PC-3 (cell line): Measurements from ENCODE around the gene B4GALT2. TPM values are rescaled to one million over a fixed set of nuclear protein-coding genes. Genes with fewer than 3 reads are reported as not detected.

ENCODE experiments used
- ATAC-seq: fragments of 200-7000 bp; cut with Tn5 transposase; 2 replicates; pipeline ENCODE4 v1.9.1; 2020; ENCODE audit warnings: mild to moderate bottlenecking, moderate library complexity
- BruUV-seq: library from RNA; stranded (reverse); fragments of 400-500 nt; replicated peaks from 2 replicates; lab custom pipeline; 2021; lab: Mats Ljungman, UMichigan
- CTCF ChIA-PET: fragments of 300-600 bp; sonication (Branson Sonifier 250); formaldehyde crosslinking; loops from one replicate; lab custom pipeline; 2022; ENCODE audit warnings: antibody characterized with exemption; lab: Charles Lee
- POLR2A ChIA-PET: fragments of 300-600 bp; sonication (Branson Sonifier 250); formaldehyde crosslinking; loops from one replicate; lab custom pipeline; 2022; ENCODE audit warnings: antibody characterized with exemption; ENCODE audit not compliant: unreplicated experiment; lab: Charles Lee
- DNase-seq: peaks from one replicate; pipeline ENCODE4 v3.0.0-alpha.2; 2015
- H2AFZ ChIP-seq: fragments of 300-600 bp; sonication (generic); 2 replicates; pipeline ENCODE4 v1.6.0; 2016; ENCODE audit warnings: antibody characterized with exemption, low read length
- H3F3A ChIP-seq: fragments of 300-600 bp; sonication (generic); one replicate; pipeline ENCODE4 v1.6.0; 2017; ENCODE audit warnings: antibody characterized with exemption, low read length, control low read depth, mild to moderate bottlenecking; ENCODE audit not compliant: unreplicated experiment
- H3K27ac ChIP-seq: fragments of 300-600 bp; sonication (generic); 2 replicates; pipeline ENCODE4 v1.5.1; 2016; ENCODE audit warnings: mild to moderate bottlenecking, low read length
- H3K27me3 ChIP-seq: fragments of 300-600 bp; sonication (generic); 2 replicates; pipeline ENCODE4 v1.6.1; 2016; ENCODE audit warnings: low read length, mixed read lengths
- H3K36me3 ChIP-seq: fragments of 300-600 bp; sonication (generic); 2 replicates; pipeline ENCODE4 v1.6.1; 2016; ENCODE audit warnings: low read depth, mixed run types, low read length, mixed read lengths
- H3K4me1 ChIP-seq: fragments of 300-600 bp; sonication (generic); 2 replicates; pipeline ENCODE4 v1.5.1; 2016; ENCODE audit warnings: low read length; ENCODE audit not compliant: insufficient read depth
- H3K4me2 ChIP-seq: fragments of 300-600 bp; sonication (generic); 2 replicates; pipeline ENCODE4 v1.6.0; 2016; ENCODE audit warnings: low read length
- H3K4me3 ChIP-seq: fragments of 300-600 bp; sonication (generic); 2 replicates; pipeline ENCODE4 v1.5.1; 2016; ENCODE audit warnings: mild to moderate bottlenecking, low read length, mixed read lengths
- H3K79me2 ChIP-seq: fragments of 300-600 bp; sonication (generic); 2 replicates; pipeline ENCODE4 v1.6.1; 2017; ENCODE audit warnings: low read length, mixed read lengths
- H3K9ac ChIP-seq: fragments of 300-600 bp; sonication (generic); 2 replicates; pipeline ENCODE4 v1.6.0; 2016; ENCODE audit warnings: mild to moderate bottlenecking, low read length
- H3K9me2 ChIP-seq: fragments of 300-600 bp; sonication (generic); replicated peaks from 2 replicates; pipeline ENCODE4 v1.6.1; 2016; ENCODE audit warnings: mixed run types, low read length, mixed read lengths
- H3K9me3 ChIP-seq: fragments of 300-600 bp; sonication (generic); 2 replicates; pipeline ENCODE4 v1.6.1; 2016; ENCODE audit warnings: low read length, mixed read lengths
- H4K20me1 ChIP-seq: fragments of 300-600 bp; sonication (generic); 2 replicates; pipeline ENCODE4 v1.6.1; 2016; ENCODE audit warnings: low read length, mixed read lengths
- EZH2 ChIP-seq: fragments of 300-600 bp; sonication (generic); IDR thresholded peaks from one replicate; pipeline ENCODE4 v1.6.1; 2017; ENCODE audit warnings: antibody characterized with exemption, mild to moderate bottlenecking, low read length; ENCODE audit not compliant: unreplicated experiment
- EZH2phosphoT487 ChIP-seq: fragments of 300-600 bp; sonication (generic); IDR thresholded peaks from 2 replicates; pipeline ENCODE4 v1.6.1; 2018; ENCODE audit warnings: mild to moderate bottlenecking, antibody characterized with exemption, low read length, borderline replicate concordance
- intact Hi-C: fragments of 100-400 bp; cut with micrococcal nuclease; formaldehyde crosslinking; loops from 2 replicates; pipeline ENCODE4 v1.9.0; 2023
- total RNA-seq: library from RNA; depleted of rRNA; stranded (reverse); fragments of >200 nt; gene quantifications from 2 replicates; pipeline ENCODE4 v1.2.3, GENCODE V29; 2014
- TF ChIP-seq, protein P1 (sequence below): fragments of 300-600 bp; sonication (generic); conservative IDR thresholded peaks from 2 replicates; pipeline ENCODE4 v1.5.1; 2017; ENCODE audit warnings: antibody characterized with exemption, low read depth, mild to moderate bottlenecking, low read length

B4GALT2 gene
- total RNA-seq, 1 experiment from 2014 or later = 103 TPM

DNA sequence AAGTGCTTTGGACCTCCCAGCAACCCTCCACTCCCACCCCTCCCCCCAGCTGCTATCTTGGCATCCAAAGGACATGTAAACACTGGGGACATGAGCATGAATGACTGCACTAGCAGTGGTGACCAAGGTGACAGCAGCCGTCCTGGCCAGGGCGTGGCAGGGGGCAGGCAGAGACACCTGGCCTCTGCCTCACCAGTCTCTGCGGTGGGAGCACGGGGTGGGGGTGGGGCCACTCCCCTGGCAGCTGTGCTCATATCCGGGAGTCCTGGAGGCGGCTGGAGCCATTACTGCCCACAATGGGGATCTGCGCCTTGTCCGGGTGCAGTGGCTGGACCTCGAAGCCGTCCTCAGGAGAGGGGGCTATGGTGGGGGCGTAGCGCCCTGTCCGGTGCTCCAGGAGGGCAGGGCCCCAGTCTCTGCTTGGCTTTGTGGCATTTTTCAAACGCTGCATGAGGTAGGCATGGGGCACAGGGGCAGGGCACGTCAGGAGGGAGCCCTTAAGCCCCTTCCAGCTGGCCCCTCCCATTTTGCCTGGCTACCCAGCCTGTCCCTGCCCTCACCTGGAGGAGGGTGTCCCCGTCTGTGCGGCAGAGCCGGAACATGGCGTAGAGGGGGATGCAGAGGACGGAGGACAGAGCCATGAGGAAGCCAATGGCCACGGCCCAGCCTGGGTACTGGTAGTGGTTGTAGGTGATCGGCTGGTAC, 18.4 kb downstream of the B4GALT2 start:
- no peak for ATAC-seq

DNA sequence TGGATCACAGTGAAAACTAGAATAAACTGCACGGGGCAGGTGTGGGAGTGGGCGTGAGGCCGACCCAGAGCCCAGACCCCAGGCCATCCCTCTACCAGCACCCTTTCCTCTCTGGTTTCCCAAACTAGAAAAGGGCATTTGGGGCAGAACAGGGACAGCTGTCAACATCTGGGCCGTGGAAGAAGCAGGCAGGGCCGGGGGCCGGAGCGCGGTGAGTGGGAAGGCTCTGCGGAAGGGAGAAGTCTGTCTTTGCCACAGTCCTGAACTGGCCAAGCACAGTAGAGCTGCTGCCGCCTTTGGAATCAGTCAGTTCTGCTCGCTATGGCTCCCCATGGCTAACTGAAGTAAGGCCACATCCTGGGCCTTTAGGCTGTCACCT, 19.0 kb downstream of the B4GALT2 start:
- no TSS peak for BruUV-seq
- CTCF ChIA-PET = no interaction called here

More for the DNA sequence above, 18.4 kb downstream of the B4GALT2 start:
- no peak overlapping the region for H3K9ac ChIP-seq
- no peaks in the 10 kb centered on the region for H3F3A ChIP-seq
- POLR2A ChIA-PET = no interaction called here
- no peak overlapping the region for H3K4me2 ChIP-seq
- H3K36me3 ChIP-seq = 0 out of 2 replicates have a peak, but pooled peaks cover 4% of the 10 kb centered on the region
- H3K4me3 ChIP-seq = no peak overlapping the region
- no peaks in the 10 kb centered on the region for H3K79me2 ChIP-seq
- no peak overlapping the region for H3K27ac ChIP-seq
- CTCF ChIA-PET = no interaction called here
- DNase-seq = no peak
- no peaks in the 10 kb centered on the region for H3K9me3 ChIP-seq
- 0 out of 2 replicates have a peak, but pooled peaks cover 4% of the 10 kb centered on the region for H3K4me1 ChIP-seq
- H4K20me1 ChIP-seq = no peaks in the 10 kb centered on the region
- H3K9me2 ChIP-seq = no peaks in the 10 kb centered on the region
- no peak overlapping the region for H2AFZ ChIP-seq
- H3K27me3 ChIP-seq = no peaks in the 10 kb centered on the region
- TF ChIP-seq EZH2 = no peak
- no peak for TF ChIP-seq EZH2phosphoT487
- TF ChIP-seq, protein P1, sequence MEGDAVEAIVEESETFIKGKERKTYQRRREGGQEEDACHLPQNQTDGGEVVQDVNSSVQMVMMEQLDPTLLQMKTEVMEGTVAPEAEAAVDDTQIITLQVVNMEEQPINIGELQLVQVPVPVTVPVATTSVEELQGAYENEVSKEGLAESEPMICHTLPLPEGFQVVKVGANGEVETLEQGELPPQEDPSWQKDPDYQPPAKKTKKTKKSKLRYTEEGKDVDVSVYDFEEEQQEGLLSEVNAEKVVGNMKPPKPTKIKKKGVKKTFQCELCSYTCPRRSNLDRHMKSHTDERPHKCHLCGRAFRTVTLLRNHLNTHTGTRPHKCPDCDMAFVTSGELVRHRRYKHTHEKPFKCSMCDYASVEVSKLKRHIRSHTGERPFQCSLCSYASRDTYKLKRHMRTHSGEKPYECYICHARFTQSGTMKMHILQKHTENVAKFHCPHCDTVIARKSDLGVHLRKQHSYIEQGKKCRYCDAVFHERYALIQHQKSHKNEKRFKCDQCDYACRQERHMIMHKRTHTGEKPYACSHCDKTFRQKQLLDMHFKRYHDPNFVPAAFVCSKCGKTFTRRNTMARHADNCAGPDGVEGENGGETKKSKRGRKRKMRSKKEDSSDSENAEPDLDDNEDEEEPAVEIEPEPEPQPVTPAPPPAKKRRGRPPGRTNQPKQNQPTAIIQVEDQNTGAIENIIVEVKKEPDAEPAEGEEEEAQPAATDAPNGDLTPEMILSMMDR = no peak
- intact Hi-C loops = no loop called here
- no TSS peak for BruUV-seq

More for the DNA sequence above, 19.0 kb downstream of the B4GALT2 start:
- no peak overlapping the region for H3K4me3 ChIP-seq
- 0 out of 2 replicates have a peak, but pooled peaks cover 4% of the 10 kb centered on the region for H3K36me3 ChIP-seq
- intact Hi-C loops = no loop called here
- H3K27me3 ChIP-seq = no peaks in the 10 kb centered on the region
- H3K27ac ChIP-seq = no peak overlapping the region
- DNase-seq (no peak), ATAC-seq (no peak)
- no peaks in the 10 kb centered on the region for H3K9me2 ChIP-seq
- H4K20me1 ChIP-seq = no peaks in the 10 kb centered on the region
- TF ChIP-seq EZH2phosphoT487 (no peak), EZH2 (no peak)
- TF ChIP-seq, protein P1 = no peak
- no peaks in the 10 kb centered on the region for H3K79me2 ChIP-seq
- no peaks in the 10 kb centered on the region for H3K9me3 ChIP-seq
- no peak overlapping the region for H2AFZ ChIP-seq
- POLR2A ChIA-PET = no interaction called here
- no peaks in the 10 kb centered on the region for H3F3A ChIP-seq
- H3K9ac ChIP-seq = no peak overlapping the region
- no peaks in the 10 kb centered on the region for H3K4me1 ChIP-seq
- H3K4me2 ChIP-seq = no peak overlapping the region
